ENCODE data around the gene ARF6. TPM values are rescaled to one million over a fixed set of nuclear protein-coding genes. Genes with fewer than 3 reads are reported as not detected.

ARF6 gene
- total RNA-seq (2021; ENCODE audit: unreplicated experiment) (63.2 TPM), Bru-seq, nascent RNA (percentile 99 among the genes with signal in this experiment), BruChase-seq, experiment 1, labeled RNA remaining after a 2-hour chase (percentile 100 among the genes with signal in this experiment), BruChase-seq, experiment 2, labeled RNA remaining after a 6-hour chase (percentile 100 among the genes with signal in this experiment)
- polyA plus RNA-seq (2012; ENCODE audit: insufficient read length) = 51.1 TPM
- long read RNA-seq, transcript ARF6-201 (2 exons, 3,865 nt) = major isoform, 321 of 527 reads
- long read RNA-seq, partial matches to known transcripts = 0 of 527 reads
- long read RNA-seq, other reads (novel, unspliced or antisense) = 206 of 527 reads

DNA sequence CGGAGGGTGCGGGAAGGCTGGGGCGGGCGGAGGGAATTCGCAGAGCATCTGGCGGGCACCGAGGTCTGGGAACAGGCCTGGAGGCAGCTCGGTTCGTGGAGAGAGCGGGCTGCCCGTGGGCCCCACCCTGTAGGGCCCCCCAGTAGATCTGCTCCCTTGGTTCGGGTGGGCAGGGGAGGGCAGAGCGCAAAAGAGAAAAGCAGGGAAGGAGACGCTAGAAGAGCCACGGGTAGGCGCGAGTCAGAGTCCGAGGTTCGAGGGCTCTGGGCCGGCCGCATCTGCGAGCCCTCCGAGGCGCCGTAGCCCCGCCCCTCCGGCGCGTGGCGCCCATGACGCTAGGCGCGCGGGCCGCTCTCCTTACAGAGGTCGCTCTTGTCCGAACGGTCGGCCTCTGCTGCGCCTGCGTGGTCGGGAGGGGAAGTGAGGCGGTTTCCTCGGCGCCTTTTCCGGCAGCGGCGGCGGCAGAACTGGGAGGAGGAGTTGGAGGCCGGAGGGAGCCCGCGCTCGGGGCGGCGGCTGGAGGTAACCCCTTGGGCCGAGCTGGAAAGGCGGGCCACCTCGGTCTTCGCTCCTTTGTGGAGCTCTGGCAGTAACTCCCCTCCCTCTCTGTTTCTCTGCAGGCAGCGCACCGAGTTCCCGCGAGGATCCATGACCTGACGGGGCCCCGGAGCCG lies at the start of gene ARF6:
ARF6 (plus strand) TSS at position 447 of the 673 bp plus-strand sequence. CDS start 655 bp downstream, outside the sequence.
- Histone ChIP-seq H3K27me3 (ENCODE audit: control insufficient read depth, insufficient read depth, low read length) (no peaks in the 10 kb centered on the region), H3K4me1 (ENCODE audit: control insufficient read depth, insufficient read depth, low read length) (no peaks in the 10 kb centered on the region; the same call in 1 of the 2 replicates), H3K4me3 (ENCODE audit: low read depth in 2 of 2, low read length in 2 of 2) (peak within 1 kb of the TSS; percentile 75 to 80), H3K27ac (ENCODE audit: low read length) (peak within 1 kb of the TSS; percentile 97), H3K9me3 (ENCODE audit: control insufficient read depth, insufficient read depth, low read depth, low read length) (no peaks in the 10 kb centered on the region), H3K36me3 (ENCODE audit: control insufficient read depth, insufficient read depth, low read length) (peaks cover 7% of the 10 kb centered on the region)
- BruUV-seq (replicated peaks) = no TSS peak
- ATAC-seq (peak; percentile 92), DNase-seq (ENCODE audit: low read depth, low spot score) (no peak)
- CTCF ChIA-PET = interaction anchor here (0.6 to 0.9 kb wide), 4 partner anchors 13 to 427 kb away, joined by 3 read pairs; no protein-coding TSS in a partner anchor
- TF ChIP-seq SIN3A (IDR thresholded peaks at IDR 0.05; ENCODE audit: borderline replicate concordance, insufficient read depth, low read depth, low read length) (no peak), TCF7L2 (IDR thresholded peaks at IDR 0.05; ENCODE audit: low read depth, low read length) (no peak; the same call in 1 of the 2 replicates), POLR2AphosphoS5 (IDR thresholded peaks at IDR 0.05; ENCODE audit: low read depth, low read length) (peak; percentile 90), CTCF (IDR thresholded peaks at IDR 0.05) (no peak; the same call in 1 of the 2 replicates), REST (IDR thresholded peaks at IDR 0.05; ENCODE audit: insufficient read depth in 1 of 2, low read depth in 2 of 2, low read length in 1 of 2) (0 out of 4 replicates have a peak, but pooled peaks of 1 of the 2 experiments have one; percentile 56)
- in situ Hi-C loops (cut with HindIII; ENCODE audit: low pct_unique_long_range_greater_than_20kb, low sequenced_read_pairs) = no loop called here
- POLR2A ChIA-PET = interaction anchor here (0.6 to 1.4 kb wide), 5 partner anchors 8 to 111 kb away, joined by 3 to 9 read pairs (median 4); no protein-coding TSS in a partner anchor
- intact Hi-C loops (cut with micrococcal nuclease; ENCODE audit: unreplicated experiment) = loop anchor here (10.0 kb wide), 2 partner anchors 52 to 82 kb away; no protein-coding TSS in a partner anchor

- intact Hi-C loops (cut with micrococcal nuclease; ENCODE audit: unreplicated experiment) = no loop called here
- in situ Hi-C loops (cut with HindIII; ENCODE audit: low pct_unique_long_range_greater_than_20kb, low sequenced_read_pairs) = no loop called here
- TF ChIP-seq CTCF (IDR thresholded peaks at IDR 0.05) (no peak), SIN3A (IDR thresholded peaks at IDR 0.05; ENCODE audit: borderline replicate concordance, insufficient read depth, low read depth, low read length) (no peak), POLR2AphosphoS5 (IDR thresholded peaks at IDR 0.05; ENCODE audit: low read depth, low read length) (no peak), REST (IDR thresholded peaks at IDR 0.05; ENCODE audit: insufficient read depth in 1 of 2, low read depth in 2 of 2, low read length in 1 of 2) (no peak), TCF7L2 (IDR thresholded peaks at IDR 0.05; ENCODE audit: low read depth, low read length) (no peak)
- no peak for ATAC-seq
- no peaks in the 10 kb centered on the region for H3K9me3 ChIP-seq (ENCODE audit: control insufficient read depth, insufficient read depth, low read depth, low read length)
- no peak overlapping the region for H3K27ac ChIP-seq (ENCODE audit: low read length)
- no peak for DNase-seq (ENCODE audit: low read depth, low spot score)
- ChIA-PET POLR2A (interaction anchor here (0.7 kb wide), 1 partner anchor 79 kb away, joined by 8 read pairs; no protein-coding TSS in a partner anchor), CTCF (interaction anchor here (0.5 kb wide), 1 partner anchor 16 kb away, joined by 3 read pairs; no protein-coding TSS in a partner anchor)
- H3K36me3 ChIP-seq (ENCODE audit: control insufficient read depth, insufficient read depth, low read length) = peaks cover 25% of the 10 kb centered on the region
- H3K4me1 ChIP-seq (ENCODE audit: control insufficient read depth, insufficient read depth, low read length) = peaks cover 7% of the 10 kb centered on the region; the same call in 1 of the 2 replicates
- H3K27me3 ChIP-seq (ENCODE audit: control insufficient read depth, insufficient read depth, low read length) = no peaks in the 10 kb centered on the region
- H3K4me3 ChIP-seq (ENCODE audit: low read depth in 2 of 2, low read length in 2 of 2) = no peak overlapping the region
- BruUV-seq (replicated peaks) = no TSS peak
Measured at GRCh38 chr14:49849213-49849847, 43.6 kb upstream of the ARF6 start.

Data from Panc1 (cell line).